ENCODE measurements around the gene PDAP1. TPM values are rescaled to one million over a fixed set of nuclear protein-coding genes. Genes with fewer than 3 reads are reported as not detected.
A peak's percentile ranks its signal among the peaks of the same experiment; 100 is the strongest.
"Not testable (repeated sequence)": the region's sequence is repeated elsewhere in the genome, so short reads cannot be mapped to it uniquely, and the experiment has no call there.

The PDAP1 gene
- total RNA-seq, 1 experiment from 2014 or later: 180 TPM

- CTCF ChIA-PET: interaction anchor here (0.6 kb wide), 1 partner anchor 714 kb away, joined by 3 read pairs; no protein-coding TSS in a partner anchor
- TF ChIP-seq CTCF (conservative IDR thresholded peaks at IDR 0.05): peak; percentile 72
- BruUV-seq (replicated peaks): TSS peak; percentile 12
- H3K4me2 ChIP-seq; intact Hi-C loops (cut with micrococcal nuclease; ENCODE audit: unreplicated experiment); H3K4me3 ChIP-seq; POLR2A ChIA-PET (ENCODE audit: unreplicated experiment); H3K9me2 ChIP-seq (ENCODE audit: insufficient read depth); H2AFZ ChIP-seq; H3K4me1 ChIP-seq (replicated peaks; ENCODE audit: insufficient read depth); H3K27ac ChIP-seq; H3K9me3 ChIP-seq (ENCODE audit: insufficient read depth, low read depth); H3K27me3 ChIP-seq (ENCODE audit: insufficient read depth, low read depth): not testable (repeated sequence)
- Histone ChIP-seq H3K36me3 (ENCODE audit: low read depth) (peaks cover 36% of the 10 kb centered on the region), H3K79me2 (ENCODE audit: low read depth) (peaks cover 17% of the 10 kb centered on the region), H3F3A (ENCODE audit: insufficient read depth, low read depth) (peaks cover 29% of the 10 kb centered on the region; the same call in 1 of the 2 replicates), H4K20me1 (ENCODE audit: insufficient read depth) (peaks cover 23% of the 10 kb centered on the region)
- peak in 1 of 2 experiments; percentile 56 for DNase-seq
Observed at GRCh38 chr7:99415513-99416127, 7.2 kb upstream of the PDAP1 start.

- Histone ChIP-seq H2AFZ (no peak overlapping the region), H3K79me2 (ENCODE audit: low read depth) (peaks cover 64% of the 10 kb centered on the region), H4K20me1 (ENCODE audit: insufficient read depth) (peaks cover 31% of the 10 kb centered on the region), H3K4me3 (no peak overlapping the region; the same call in 1 of the 2 replicates), H3K4me1 (replicated peaks; ENCODE audit: insufficient read depth) (peaks cover 25% of the 10 kb centered on the region), H3K4me2 (peak overlapping the region; percentile 98; the same call in 1 of the 2 replicates), H3K9me2 (ENCODE audit: insufficient read depth) (no peaks in the 10 kb centered on the region), H3K27ac (no peak overlapping the region), H3K27me3 (ENCODE audit: insufficient read depth, low read depth) (no peaks in the 10 kb centered on the region), H3K36me3 (ENCODE audit: low read depth) (peaks cover 36% of the 10 kb centered on the region), H3K9me3 (ENCODE audit: insufficient read depth, low read depth) (no peaks in the 10 kb centered on the region), H3F3A (ENCODE audit: insufficient read depth, low read depth) (peaks cover 28% of the 10 kb centered on the region)
- no TSS peak for BruUV-seq (replicated peaks)
- ChIA-PET POLR2A (ENCODE audit: unreplicated experiment) (no interaction called here), CTCF (no interaction called here)
- DNase-seq: no peak
- TF ChIP-seq CTCF (conservative IDR thresholded peaks at IDR 0.05) (no peak), EZH2 (IDR thresholded peaks at IDR 0.05; ENCODE audit: low read depth) (no peak)
- intact Hi-C loops (cut with micrococcal nuclease; ENCODE audit: unreplicated experiment): no loop called here
Observed at GRCh38 chr7:99410635-99411034, 2.2 kb upstream of the PDAP1 start.

- CTCF ChIA-PET: no interaction called here
- no peaks in the 10 kb centered on the region for H3K9me2 ChIP-seq (ENCODE audit: insufficient read depth)
- intact Hi-C loops (cut with micrococcal nuclease; ENCODE audit: unreplicated experiment): loop anchor here (2.0 kb wide), 3 partner anchors 29 to 45 kb away; partner anchors contain the start of genes ARPC1B, CPSF4 and PTCD1
- TF ChIP-seq CTCF (conservative IDR thresholded peaks at IDR 0.05) (no peak), EZH2 (IDR thresholded peaks at IDR 0.05; ENCODE audit: low read depth) (no peak)
- no peak for DNase-seq
- H4K20me1 ChIP-seq (ENCODE audit: insufficient read depth): peaks cover 39% of the 10 kb centered on the region
- no peak overlapping the region for H2AFZ ChIP-seq
- H3F3A ChIP-seq (ENCODE audit: insufficient read depth, low read depth): peaks cover 28% of the 10 kb centered on the region
- H3K9me3 ChIP-seq (ENCODE audit: insufficient read depth, low read depth): no peaks in the 10 kb centered on the region
- H3K27ac ChIP-seq: peak overlapping the region; percentile 97
- peak overlapping the region; percentile 99 for H3K4me3 ChIP-seq
- BruUV-seq (replicated peaks): no TSS peak
- peaks cover 73% of the 10 kb centered on the region for H3K79me2 ChIP-seq (ENCODE audit: low read depth)
- H3K27me3 ChIP-seq (ENCODE audit: insufficient read depth, low read depth): no peaks in the 10 kb centered on the region
- peak overlapping the region; percentile 98 for H3K4me2 ChIP-seq
- H3K36me3 ChIP-seq (ENCODE audit: low read depth): peaks cover 36% of the 10 kb centered on the region
- peaks cover 25% of the 10 kb centered on the region for H3K4me1 ChIP-seq (replicated peaks; ENCODE audit: insufficient read depth)
- POLR2A ChIA-PET (ENCODE audit: unreplicated experiment): no interaction called here
Observed at GRCh38 chr7:99409806-99410205, 1.4 kb upstream of the PDAP1 start.
